ENCODE data around the gene BBOF1. TPM values are rescaled to one million over a fixed set of nuclear protein-coding genes. Genes with fewer than 3 reads are reported as not detected.
"Not testable (repeated sequence)": the region's sequence is repeated elsewhere in the genome, so short reads cannot be mapped to it uniquely, and the experiment has no call there.

BBOF1 gene, protein sequence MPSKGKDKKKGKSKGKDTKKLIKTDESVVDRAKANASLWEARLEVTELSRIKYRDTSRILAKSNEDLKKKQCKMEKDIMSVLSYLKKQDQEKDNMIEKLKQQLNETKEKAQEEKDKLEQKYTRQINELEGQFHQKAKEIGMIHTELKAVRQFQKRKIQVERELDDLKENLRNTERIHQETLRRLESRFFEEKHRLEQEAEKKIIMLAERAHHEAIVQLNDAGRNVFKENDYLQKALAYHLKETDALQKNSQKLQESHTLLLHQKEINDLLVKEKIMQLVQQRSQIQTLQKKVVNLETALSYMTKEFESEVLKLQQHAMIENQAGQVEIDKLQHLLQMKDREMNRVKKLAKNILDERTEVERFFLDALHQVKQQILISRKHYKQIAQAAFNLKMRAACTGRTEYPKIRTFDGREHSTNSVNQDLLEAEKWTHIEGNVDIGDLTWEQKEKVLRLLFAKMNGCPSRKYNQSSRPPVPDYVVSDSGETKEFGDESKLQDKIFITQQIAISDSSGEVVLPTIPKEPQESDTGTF
- 10 to 100 TPM in 4 of 8 experiments, 1 to 10 TPM in 4; 4.0 to 38.2 (median 9.8) TPM for total RNA-seq

DNA sequence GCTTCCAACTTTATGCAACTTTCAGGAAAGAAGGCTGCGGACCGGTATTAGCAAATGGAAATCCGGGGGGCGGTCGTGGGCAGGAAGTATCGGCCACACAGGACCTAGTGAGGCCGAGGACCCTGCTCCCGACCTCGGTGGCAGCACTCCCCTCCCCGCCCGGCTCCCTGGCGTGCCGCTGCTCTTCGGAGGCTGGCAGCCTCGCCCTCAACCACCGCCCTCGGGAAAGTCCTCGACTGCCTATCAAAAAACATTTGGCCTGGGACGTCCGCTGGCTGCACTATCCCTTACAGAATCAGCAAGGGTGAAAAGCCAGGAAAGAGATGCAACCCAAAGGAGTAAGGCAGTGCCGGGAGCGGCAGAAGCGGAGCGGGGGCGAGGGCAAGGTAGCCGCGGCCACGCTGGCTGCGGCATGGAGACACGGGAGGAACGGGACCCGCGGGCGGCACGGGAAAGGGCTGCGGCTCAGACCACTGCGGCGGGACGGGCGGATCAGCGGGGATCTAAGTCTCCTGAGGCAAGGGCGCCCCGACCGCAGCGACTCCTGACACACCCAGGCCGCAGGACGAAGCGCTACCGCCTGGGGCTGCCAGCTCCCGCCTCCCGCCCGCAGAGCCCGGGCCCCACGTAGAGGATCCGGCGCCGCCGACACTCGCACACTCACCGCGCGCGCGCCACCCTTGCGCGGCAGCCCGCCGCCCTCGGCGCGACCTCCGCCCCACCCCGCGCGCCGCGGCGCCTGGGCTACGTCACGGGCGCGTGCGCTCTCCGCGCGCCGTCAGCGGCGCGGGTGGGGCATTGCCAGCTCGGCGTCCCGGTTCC is at the start of gene BBOF1, which contains the start of gene ENTPD5:
BBOF1 (plus strand) TSS at position 764 of the 822 bp plus-strand sequence. CDS start 130 bp downstream, outside the sequence.
ENTPD5 (minus strand) TSS at position 703 of the 822 bp plus-strand sequence. CDS start 31,186 bp downstream, outside the sequence.
- peak; percentile 85 to 95 (median 94) for ATAC-seq (replicated peaks in 6 of 8)
- in situ Hi-C loops (cut with MboI; ENCODE audit: low pct_unique_long_range_greater_than_20kb in 2 of 9, low sequenced_read_pairs in 9 of 9, unreplicated experiment in 9 of 9): no loop called here
- WGBS, 10 experiments: 0% methylated on average over 2 to 16 of the region's 93 CpGs; no CpG with 5 or more reads in 6 of the 10 experiments
- H3K4me1 ChIP-seq (replicated peaks in 1 of 2): no peaks in the 10 kb centered on the region
- peak within 1 kb of the TSS; percentile 70 to 78 for H3K27ac ChIP-seq
- peak within 1 kb of the TSS; percentile 51 to 80 (median 75) for H3K4me3 ChIP-seq

DNA sequence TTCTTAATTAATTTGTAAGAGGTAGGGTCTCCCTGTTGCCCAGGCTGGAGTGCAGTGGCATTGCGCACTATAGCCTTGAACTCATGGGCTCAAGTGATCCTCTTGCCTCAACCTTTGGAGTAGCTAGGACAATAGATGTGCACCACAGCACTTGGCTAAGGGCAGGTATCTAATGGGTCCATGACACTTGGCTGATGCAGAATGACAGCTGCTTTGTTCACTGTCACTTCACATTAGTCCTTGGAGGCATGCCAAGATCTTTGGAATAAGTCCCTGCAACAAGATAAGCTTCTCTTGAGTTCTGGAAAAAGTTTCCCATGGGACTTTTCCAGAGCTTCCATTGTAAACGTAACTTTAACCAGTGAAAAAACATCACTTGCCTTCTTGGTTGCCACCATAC is 45.7 kb upstream of the BBOF1 start:
- Histone ChIP-seq H3K4me3 (no peak overlapping the region), H3K27ac (no peak overlapping the region), H3K4me1 (replicated peaks in 1 of 2) (no peaks in the 10 kb centered on the region)
- no peak for ATAC-seq (replicated peaks in 6 of 8)
- in situ Hi-C loops (cut with MboI; ENCODE audit: low pct_unique_long_range_greater_than_20kb in 2 of 9, low sequenced_read_pairs in 9 of 9, unreplicated experiment in 9 of 9): no loop called here
- WGBS, 10 experiments: 40 to 100% (median 100%) methylated on average over 1 to 2 of the region's 2 CpGs; no CpG with 5 or more reads in 2 of the 10 experiments

DNA sequence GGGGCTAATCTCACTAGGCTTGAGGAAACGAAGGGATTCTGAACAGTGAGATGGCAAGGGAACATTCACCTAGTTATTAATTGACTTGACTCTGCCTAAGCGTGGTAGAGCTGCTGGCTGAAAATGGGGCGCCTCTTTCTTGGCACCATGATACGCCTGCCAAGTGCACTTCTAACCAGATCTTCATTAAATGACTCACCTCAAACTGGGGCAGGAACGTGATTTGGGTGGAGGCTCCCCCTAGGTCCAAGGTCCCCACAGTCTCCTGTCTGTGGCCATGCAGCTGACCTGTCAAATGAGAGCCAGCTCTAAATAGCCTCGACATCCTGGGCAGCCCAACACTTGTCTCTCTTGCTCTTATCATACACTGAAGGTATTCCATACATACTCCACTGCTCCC is 43.0 kb upstream of the BBOF1 start:
- no peak overlapping the region for H3K27ac ChIP-seq
- WGBS, 10 experiments: 60 to 100% (median 93%) methylated on average over 1 to 4 of the region's 6 CpGs; no CpG with 5 or more reads in 3 of the 10 experiments
- no peak overlapping the region for H3K4me3 ChIP-seq
- no peaks in the 10 kb centered on the region for H3K4me1 ChIP-seq (replicated peaks in 1 of 2)
- in situ Hi-C loops (cut with MboI; ENCODE audit: low pct_unique_long_range_greater_than_20kb in 2 of 9, low sequenced_read_pairs in 9 of 9, unreplicated experiment in 9 of 9): no loop called here
- ATAC-seq (replicated peaks in 6 of 8): no peak

DNA sequence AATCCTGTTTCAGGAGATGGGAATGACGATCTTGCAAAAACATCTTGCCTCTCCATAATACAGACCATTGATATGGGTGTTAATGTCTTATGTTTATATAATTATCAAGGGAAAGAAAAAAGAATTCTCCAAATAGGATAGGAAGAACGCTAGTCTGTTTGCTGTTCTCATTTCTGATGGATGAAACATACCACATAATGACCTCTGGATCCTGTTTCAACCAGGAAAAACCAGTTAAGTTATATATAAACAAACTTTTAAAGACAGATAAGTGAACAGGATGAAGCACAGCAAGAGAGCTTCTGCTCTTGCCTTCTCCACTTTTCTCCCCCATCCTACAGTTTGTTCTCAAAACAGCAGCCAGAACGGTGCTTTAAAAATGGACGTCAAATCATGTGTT is 41.3 kb upstream of the BBOF1 start:
- Histone ChIP-seq H3K4me1 (replicated peaks in 1 of 2) (no peaks in the 10 kb centered on the region), H3K4me3 (no peak overlapping the region), H3K27ac (no peak overlapping the region)
- 64 to 100% (median 83%) methylated on average over 1 to 4 of the region's 4 CpGs; no CpG with 5 or more reads in 1 of the 10 experiments for WGBS, 10 experiments
- in situ Hi-C loops (cut with MboI; ENCODE audit: low pct_unique_long_range_greater_than_20kb in 2 of 9, low sequenced_read_pairs in 9 of 9, unreplicated experiment in 9 of 9): no loop called here
- ATAC-seq (replicated peaks in 6 of 8): no peak

DNA sequence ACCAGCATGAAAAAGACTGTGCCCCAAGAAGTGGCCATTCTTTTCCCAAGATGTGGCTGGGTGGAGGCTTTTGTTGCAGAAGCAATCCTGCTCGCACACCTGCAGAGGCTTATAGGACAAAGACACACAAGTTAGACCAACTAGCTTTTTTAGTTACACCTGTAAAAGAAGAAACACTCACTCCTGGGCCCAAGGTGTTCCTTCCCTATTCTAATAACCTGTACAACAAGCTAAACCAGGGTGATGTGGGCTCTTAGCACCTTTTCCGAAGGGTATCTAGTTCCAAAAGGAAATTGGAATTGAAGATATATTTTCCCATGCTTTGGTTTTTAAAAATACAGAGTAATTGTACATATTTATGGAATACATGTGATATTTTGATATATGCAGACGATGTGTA is 31.1 kb upstream of the BBOF1 start:
- ATAC-seq (replicated peaks in 6 of 8): no peak
- 88 to 100% (median 96%) methylated on average over 1 to 3 of the region's 3 CpGs for WGBS, 10 experiments
- H3K4me1 ChIP-seq (replicated peaks in 1 of 2): no peaks in the 10 kb centered on the region
- in situ Hi-C loops (cut with MboI; ENCODE audit: low pct_unique_long_range_greater_than_20kb in 2 of 9, low sequenced_read_pairs in 9 of 9, unreplicated experiment in 9 of 9): no loop called here
- no peak overlapping the region for H3K27ac ChIP-seq
- no peak overlapping the region for H3K4me3 ChIP-seq

DNA sequence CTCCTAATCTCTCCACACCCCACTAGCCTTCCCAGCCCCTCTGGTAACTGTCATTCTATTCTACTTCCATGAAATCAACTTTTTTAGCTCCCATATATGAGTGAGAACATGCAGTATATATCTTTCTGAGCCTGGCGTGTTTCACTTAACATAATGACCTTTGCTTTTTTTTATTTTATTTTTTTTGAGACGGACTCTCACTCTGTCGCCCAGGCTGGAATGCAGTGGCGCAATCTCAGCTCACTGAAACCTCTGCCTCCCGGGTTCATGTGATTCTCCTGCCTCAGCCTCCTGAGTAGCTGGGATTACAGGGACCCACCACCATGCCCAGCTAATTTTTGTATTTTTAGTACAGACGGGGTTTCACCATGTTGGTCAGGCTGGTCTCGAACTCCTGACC is 30.5 kb upstream of the BBOF1 start:
- in situ Hi-C loops (cut with MboI; ENCODE audit: low pct_unique_long_range_greater_than_20kb in 2 of 9, low sequenced_read_pairs in 9 of 9, unreplicated experiment in 9 of 9): not testable (repeated sequence)

DNA sequence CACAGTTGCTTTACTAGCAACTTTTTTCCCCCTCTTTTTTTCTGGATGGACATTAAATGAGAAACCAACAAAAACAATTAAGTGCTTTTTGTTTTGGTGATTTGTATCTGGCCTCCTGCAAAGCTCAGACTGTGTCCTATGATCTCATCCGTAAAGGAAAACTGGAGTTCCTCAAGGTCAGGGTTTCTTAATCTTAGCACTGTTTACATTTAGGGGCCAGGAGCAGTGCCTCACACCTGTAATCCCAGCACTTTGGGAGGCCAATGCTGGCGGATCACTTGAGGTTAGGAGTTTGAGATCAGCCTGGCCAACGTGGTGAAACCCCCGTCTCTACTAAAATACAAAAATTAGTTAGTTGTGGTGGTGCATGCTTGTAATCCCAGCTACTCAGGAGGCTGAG is 28.1 kb upstream of the BBOF1 start:
- Histone ChIP-seq H3K4me3 (no peak overlapping the region), H3K4me1 (replicated peaks in 1 of 2) (no peaks in the 10 kb centered on the region), H3K27ac (no peak overlapping the region)
- WGBS, 10 experiments: 44 to 100% (median 76%) methylated on average over 1 to 4 of the region's 4 CpGs
- no peak for ATAC-seq (replicated peaks in 6 of 8)
- in situ Hi-C loops (cut with MboI; ENCODE audit: low pct_unique_long_range_greater_than_20kb in 2 of 9, low sequenced_read_pairs in 9 of 9, unreplicated experiment in 9 of 9): no loop called here

More for the DNA sequence above, 30.5 kb upstream of the BBOF1 start:
- not testable (repeated sequence) for H3K27ac ChIP-seq; H3K4me1 ChIP-seq (replicated peaks in 1 of 2); ATAC-seq (replicated peaks in 6 of 8); H3K4me3 ChIP-seq
- 67 to 100% (median 91%) methylated on average over 1 to 5 of the region's 7 CpGs; no CpG with 5 or more reads in 2 of the 10 experiments for WGBS, 10 experiments

DNA sequence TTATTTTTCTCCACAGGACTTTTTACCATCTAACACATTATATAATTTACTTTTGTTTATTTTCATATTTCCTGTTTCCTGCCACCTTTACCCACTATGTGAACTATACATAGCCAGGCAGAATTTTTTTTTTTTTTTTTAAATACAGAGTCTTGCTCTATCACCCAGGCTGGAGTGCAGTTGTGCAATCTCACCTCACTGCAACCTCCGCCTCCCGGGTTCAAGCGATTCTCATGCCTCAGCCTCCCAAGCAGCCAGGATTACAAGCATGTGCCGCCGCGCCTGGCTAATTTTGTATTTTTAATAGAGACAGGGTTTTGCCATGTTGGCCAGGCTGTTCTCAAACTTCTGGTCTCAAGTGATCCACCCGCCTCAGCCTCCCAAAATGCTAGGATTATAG is 24.2 kb upstream of the BBOF1 start:
- H3K27ac ChIP-seq; H3K4me3 ChIP-seq; in situ Hi-C loops (cut with MboI; ENCODE audit: low pct_unique_long_range_greater_than_20kb in 2 of 9, low sequenced_read_pairs in 9 of 9, unreplicated experiment in 9 of 9); H3K4me1 ChIP-seq (replicated peaks in 1 of 2); ATAC-seq (replicated peaks in 6 of 8): not testable (repeated sequence)
- 93 to 100% (median 98%) methylated on average over 2 to 7 of the region's 7 CpGs; no CpG with 5 or more reads in 2 of the 10 experiments for WGBS, 10 experiments

DNA sequence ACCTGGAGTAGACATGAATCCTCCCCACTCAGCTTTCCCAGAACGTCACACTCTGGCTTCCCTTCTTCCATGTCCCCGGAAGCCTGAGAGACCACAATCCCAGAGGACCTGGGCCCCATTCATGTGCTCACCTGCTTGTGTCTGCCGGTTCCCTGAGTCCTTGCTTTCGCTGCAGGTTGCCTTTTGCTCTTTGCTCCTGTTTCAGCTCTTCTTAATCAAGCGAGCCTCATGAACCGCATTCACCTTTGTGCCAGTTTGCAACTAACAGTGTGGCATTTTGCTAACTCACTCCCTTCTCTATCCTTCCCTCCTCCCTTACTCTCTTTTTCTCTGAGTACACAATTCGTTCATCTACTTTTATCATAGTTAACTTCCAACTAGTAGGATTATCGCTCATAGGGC is 23.2 kb upstream of the BBOF1 start:
- 79 to 100% (median 95%) methylated on average over 1 to 8 of the region's 8 CpGs for WGBS, 10 experiments
- peaks cover 0 to 7% of the 10 kb centered on the region in 2 donors for H3K4me1 ChIP-seq (replicated peaks in 1 of 2)
- H3K4me3 ChIP-seq: no peak overlapping the region
- ATAC-seq (replicated peaks in 6 of 8): no peak
- in situ Hi-C loops (cut with MboI; ENCODE audit: low pct_unique_long_range_greater_than_20kb in 2 of 9, low sequenced_read_pairs in 9 of 9, unreplicated experiment in 9 of 9): no loop called here
- no peak overlapping the region for H3K27ac ChIP-seq

DNA sequence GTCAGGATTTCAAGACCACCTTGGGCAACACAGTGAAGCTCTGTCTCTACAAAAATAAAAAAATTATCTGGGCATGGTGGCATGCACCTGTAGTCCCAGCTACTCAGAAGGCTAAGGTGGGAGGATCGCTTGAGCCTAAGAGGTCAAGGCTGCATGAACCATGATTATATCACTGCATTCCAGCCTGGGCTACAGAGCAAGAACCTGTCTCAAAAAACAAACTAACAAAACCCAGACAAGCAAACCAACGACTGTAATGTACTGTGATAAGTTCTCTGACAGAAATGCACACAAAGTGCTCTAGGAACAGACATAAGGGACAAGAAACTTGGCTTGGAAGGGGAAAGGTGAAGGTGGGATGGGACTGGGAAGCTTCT is 22.4 kb upstream of the BBOF1 start:
- WGBS, 10 experiments: 77 to 100% (median 90%) methylated on average over 1 to 2 of the region's 2 CpGs; no CpG with 5 or more reads in 5 of the 10 experiments
- Histone ChIP-seq H3K4me3 (no peak overlapping the region), H3K4me1 (replicated peaks in 1 of 2) (peaks cover 0 to 7% of the 10 kb centered on the region in 2 donors), H3K27ac (no peak overlapping the region)
- in situ Hi-C loops (cut with MboI; ENCODE audit: low pct_unique_long_range_greater_than_20kb in 2 of 9, low sequenced_read_pairs in 9 of 9, unreplicated experiment in 9 of 9): no loop called here
- no peak for ATAC-seq (replicated peaks in 6 of 8)

DNA sequence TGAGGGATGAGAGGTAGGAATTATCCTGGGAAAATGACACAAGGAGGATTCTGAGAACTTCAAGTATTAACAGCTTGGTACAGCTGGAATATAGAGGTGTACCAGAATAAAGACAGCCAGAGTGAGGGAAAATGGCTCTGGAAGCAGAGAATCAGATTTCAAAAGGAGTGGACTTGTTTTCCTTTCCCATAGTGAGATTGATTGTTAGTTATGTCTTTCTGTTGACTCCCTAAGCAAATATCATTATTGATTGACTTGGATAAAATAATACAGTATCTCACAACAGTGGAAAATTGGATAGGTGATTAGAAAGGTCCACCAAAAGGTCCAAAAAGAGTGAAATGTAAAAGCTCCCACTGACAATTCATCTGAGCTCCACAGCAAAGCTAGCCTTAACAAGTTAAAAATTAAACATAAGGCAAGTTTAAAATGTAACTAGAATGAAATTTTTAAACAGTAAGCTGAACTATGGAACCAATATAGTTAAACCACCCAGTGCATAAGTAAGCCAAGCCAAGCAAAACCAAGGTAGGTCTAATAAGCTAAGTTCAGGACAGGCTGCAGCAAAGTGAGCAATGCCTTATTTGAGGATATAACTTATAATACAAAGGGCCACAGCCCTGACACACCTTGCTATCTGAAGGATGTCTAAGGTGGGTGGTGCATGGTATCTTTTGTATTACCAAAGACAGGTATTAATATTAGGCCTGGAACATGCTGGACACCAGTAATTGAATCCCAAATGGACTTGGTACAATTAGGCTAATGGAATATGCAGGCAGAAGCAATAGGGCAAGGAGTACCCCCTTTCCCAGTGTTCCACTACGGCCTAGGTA is 21.8 kb upstream of the BBOF1 start:
- Histone ChIP-seq H3K4me3 (no peak overlapping the region), H3K27ac (no peak overlapping the region), H3K4me1 (replicated peaks in 1 of 2) (peaks cover 0 to 7% of the 10 kb centered on the region in 2 donors)
- 80 to 100% (median 80%) methylated on average over 1 of the region's 1 CpG; no CpG with 5 or more reads in 7 of the 10 experiments for WGBS, 10 experiments
- ATAC-seq (replicated peaks in 6 of 8): no peak
- in situ Hi-C loops (cut with MboI; ENCODE audit: low pct_unique_long_range_greater_than_20kb in 2 of 9, low sequenced_read_pairs in 9 of 9, unreplicated experiment in 9 of 9): no loop called here

DNA sequence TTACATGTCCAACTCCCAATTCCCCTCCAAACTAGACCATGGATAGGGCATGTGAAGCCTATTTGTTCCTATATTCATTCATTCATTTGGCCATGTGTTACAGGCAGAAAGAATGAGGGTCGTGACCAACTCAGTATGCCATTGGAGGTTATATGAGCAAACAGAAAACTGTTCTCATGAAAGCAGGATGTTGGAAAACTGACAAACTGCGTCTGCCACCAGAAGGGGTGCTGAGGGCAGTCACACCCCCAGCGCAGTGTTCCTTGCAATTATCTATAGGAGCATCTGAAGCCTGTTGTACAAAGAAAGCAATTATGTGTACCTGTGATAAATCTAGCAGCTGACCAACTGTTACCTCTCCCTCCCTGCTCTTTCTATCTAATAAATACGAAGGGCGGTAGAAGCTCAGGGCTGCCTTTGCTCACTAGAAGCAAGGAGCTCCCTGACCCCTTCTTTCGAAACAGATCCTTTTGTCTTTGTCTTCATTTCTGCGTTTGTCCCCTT is 21.2 kb upstream of the BBOF1 start:
- peaks cover 0 to 7% of the 10 kb centered on the region in 2 donors for H3K4me1 ChIP-seq (replicated peaks in 1 of 2)
- in situ Hi-C loops (cut with MboI; ENCODE audit: low pct_unique_long_range_greater_than_20kb in 2 of 9, low sequenced_read_pairs in 9 of 9, unreplicated experiment in 9 of 9): no loop called here
- ATAC-seq (replicated peaks in 6 of 8): no peak
- no peak overlapping the region for H3K4me3 ChIP-seq
- 66 to 100% (median 84%) methylated on average over 1 to 5 of the region's 7 CpGs for WGBS, 10 experiments
- H3K27ac ChIP-seq: no peak overlapping the region
